ENCODE measurements around the gene PRTG. TPM values are rescaled to one million over a fixed set of nuclear protein-coding genes. Genes with fewer than 3 reads are reported as not detected.

Gene PRTG
- total and polyA plus RNA-seq, 2 of the 13 experiments (the other 11 are each of a cell fraction or from before 2014, with no cell fraction given) = 13.2 to 22.3 TPM

DNA sequence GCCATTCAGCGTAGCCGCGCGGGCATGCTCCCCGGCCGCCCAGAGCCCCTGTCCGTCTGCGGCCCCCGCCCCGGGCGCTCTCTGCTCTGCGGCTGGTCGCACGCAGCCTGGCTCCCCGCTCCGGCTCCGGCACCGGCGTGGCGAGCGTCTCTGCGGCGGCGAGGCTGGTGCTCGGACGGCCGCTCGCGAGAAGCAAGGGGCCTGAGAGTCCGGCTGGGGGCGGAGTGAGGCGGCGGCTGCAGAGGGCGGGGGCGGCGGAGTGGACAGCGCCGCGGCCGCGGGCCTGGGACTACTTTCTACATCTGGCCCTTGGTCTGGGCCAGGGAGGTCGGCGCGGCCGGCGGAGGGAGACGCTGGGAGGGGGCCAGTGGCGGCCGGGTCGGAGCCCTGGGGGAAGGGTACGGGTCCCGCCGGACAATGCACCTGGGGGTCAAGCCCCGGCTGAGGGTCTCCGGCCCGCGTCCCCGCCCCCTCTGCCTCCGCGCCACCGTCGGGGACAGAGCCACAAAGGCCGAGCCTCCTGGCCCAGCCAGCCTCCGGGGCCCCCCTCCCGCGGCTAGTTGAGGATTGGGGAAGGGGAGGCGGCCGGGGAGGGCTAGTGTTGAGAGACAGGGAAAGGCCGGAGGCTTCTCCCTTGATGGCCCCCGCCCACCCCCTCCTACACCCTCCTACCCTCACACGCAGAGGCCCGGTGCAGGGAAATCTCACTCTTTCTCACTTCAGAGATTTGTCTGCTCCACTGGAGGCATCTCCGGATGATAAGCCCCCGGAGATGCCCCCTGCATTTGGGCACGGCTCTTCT, at the start of gene PRTG (continued):
- TF ChIP-seq, protein P1, sequence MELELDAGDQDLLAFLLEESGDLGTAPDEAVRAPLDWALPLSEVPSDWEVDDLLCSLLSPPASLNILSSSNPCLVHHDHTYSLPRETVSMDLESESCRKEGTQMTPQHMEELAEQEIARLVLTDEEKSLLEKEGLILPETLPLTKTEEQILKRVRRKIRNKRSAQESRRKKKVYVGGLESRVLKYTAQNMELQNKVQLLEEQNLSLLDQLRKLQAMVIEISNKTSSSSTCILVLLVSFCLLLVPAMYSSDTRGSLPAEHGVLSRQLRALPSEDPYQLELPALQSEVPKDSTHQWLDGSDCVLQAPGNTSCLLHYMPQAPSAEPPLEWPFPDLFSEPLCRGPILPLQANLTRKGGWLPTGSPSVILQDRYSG (CRISPR knock-in tag; IDR thresholded peaks at IDR 0.05) = 0 out of 2 replicates have a peak, but pooled peaks have one; percentile 28
- 0 out of 2 replicates have a peak, but pooled peaks have one; percentile 28 for TF ChIP-seq ZNF33B (CRISPR knock-in tag; IDR thresholded peaks at IDR 0.05)
- TF ChIP-seq, protein P2, sequence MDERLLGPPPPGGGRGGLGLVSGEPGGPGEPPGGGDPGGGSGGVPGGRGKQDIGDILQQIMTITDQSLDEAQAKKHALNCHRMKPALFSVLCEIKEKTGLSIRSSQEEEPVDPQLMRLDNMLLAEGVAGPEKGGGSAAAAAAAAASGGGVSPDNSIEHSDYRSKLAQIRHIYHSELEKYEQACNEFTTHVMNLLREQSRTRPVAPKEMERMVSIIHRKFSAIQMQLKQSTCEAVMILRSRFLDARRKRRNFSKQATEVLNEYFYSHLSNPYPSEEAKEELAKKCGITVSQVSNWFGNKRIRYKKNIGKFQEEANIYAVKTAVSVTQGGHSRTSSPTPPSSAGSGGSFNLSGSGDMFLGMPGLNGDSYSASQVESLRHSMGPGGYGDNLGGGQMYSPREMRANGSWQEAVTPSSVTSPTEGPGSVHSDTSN (CRISPR knock-in tag; IDR thresholded peaks at IDR 0.05) = no peak
- no peak for TF ChIP-seq U2AF2 (IDR thresholded peaks at IDR 0.05; ENCODE audit: low read depth, low read length)
- TF ChIP-seq, protein P3, sequence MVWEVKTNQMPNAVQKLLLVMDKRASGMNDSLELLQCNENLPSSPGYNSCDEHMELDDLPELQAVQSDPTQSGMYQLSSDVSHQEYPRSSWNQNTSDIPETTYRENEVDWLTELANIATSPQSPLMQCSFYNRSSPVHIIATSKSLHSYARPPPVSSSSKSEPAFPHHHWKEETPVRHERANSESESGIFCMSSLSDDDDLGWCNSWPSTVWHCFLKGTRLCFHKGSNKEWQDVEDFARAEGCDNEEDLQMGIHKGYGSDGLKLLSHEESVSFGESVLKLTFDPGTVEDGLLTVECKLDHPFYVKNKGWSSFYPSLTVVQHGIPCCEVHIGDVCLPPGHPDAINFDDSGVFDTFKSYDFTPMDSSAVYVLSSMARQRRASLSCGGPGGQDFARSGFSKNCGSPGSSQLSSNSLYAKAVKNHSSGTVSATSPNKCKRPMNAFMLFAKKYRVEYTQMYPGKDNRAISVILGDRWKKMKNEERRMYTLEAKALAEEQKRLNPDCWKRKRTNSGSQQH (CRISPR knock-in tag; IDR thresholded peaks at IDR 0.05; ENCODE audit: low read depth) = no peak
- TF ChIP-seq SNAPC2 (CRISPR knock-in tag; IDR thresholded peaks at IDR 0.05) = peak; percentile 40
- TF ChIP-seq, protein P4, sequence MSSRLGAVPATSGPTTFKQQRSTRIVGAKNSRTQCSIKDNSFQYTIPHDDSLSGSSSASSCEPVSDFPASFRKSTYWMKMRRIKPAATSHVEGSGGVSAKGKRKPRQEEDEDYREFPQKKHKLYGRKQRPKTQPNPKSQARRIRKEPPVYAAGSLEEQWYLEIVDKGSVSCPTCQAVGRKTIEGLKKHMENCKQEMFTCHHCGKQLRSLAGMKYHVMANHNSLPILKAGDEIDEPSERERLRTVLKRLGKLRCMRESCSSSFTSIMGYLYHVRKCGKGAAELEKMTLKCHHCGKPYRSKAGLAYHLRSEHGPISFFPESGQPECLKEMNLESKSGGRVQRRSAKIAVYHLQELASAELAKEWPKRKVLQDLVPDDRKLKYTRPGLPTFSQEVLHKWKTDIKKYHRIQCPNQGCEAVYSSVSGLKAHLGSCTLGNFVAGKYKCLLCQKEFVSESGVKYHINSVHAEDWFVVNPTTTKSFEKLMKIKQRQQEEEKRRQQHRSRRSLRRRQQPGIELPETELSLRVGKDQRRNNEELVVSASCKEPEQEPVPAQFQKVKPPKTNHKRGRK (CRISPR knock-in tag; IDR thresholded peaks at IDR 0.05) = no peak
- TF ChIP-seq KDM5A (IDR thresholded peaks at IDR 0.05; ENCODE audit: borderline replicate concordance, low read length) = no peak
- no peak for TF ChIP-seq KLF13 (CRISPR knock-in tag; IDR thresholded peaks at IDR 0.05)
- TF ChIP-seq, protein P5, sequence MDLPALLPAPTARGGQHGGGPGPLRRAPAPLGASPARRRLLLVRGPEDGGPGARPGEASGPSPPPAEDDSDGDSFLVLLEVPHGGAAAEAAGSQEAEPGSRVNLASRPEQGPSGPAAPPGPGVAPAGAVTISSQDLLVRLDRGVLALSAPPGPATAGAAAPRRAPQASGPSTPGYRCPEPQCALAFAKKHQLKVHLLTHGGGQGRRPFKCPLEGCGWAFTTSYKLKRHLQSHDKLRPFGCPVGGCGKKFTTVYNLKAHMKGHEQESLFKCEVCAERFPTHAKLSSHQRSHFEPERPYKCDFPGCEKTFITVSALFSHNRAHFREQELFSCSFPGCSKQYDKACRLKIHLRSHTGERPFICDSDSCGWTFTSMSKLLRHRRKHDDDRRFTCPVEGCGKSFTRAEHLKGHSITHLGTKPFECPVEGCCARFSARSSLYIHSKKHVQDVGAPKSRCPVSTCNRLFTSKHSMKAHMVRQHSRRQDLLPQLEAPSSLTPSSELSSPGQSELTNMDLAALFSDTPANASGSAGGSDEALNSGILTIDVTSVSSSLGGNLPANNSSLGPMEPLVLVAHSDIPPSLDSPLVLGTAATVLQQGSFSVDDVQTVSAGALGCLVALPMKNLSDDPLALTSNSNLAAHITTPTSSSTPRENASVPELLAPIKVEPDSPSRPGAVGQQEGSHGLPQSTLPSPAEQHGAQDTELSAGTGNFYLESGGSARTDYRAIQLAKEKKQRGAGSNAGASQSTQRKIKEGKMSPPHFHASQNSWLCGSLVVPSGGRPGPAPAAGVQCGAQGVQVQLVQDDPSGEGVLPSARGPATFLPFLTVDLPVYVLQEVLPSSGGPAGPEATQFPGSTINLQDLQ (CRISPR knock-in tag; IDR thresholded peaks at IDR 0.05) = no peak
- no peak for TF ChIP-seq CENPX (CRISPR knock-in tag; IDR thresholded peaks at IDR 0.05)
- TF ChIP-seq GATAD1 (CRISPR knock-in tag; IDR thresholded peaks at IDR 0.05) = no peak; the same call in 1 of the 2 replicates
- TF ChIP-seq ERF (CRISPR knock-in tag; IDR thresholded peaks at IDR 0.05) = peak; percentile 73
- TF ChIP-seq ZSCAN20 (CRISPR knock-in tag; IDR thresholded peaks at IDR 0.05; ENCODE audit: borderline replicate concordance) = no peak; the same call in 1 of the 2 replicates
- no peak for TF ChIP-seq SMARCE1 (IDR thresholded peaks at IDR 0.05; ENCODE audit: borderline replicate concordance)
- TF ChIP-seq ASH2L (IDR thresholded peaks at IDR 0.05; ENCODE audit: insufficient read length, low read depth, low read length) = peak; percentile 41
- TF ChIP-seq KDM4B (CRISPR knock-in tag; IDR thresholded peaks at IDR 0.05) = no peak; the same call in 1 of the 2 replicates
- TF ChIP-seq AGO1 (IDR thresholded peaks at IDR 0.05; ENCODE audit: low read depth, low read length, poor library complexity, severe bottlenecking) = no peak
- no peak for TF ChIP-seq ZNF232 (CRISPR knock-in tag; IDR thresholded peaks at IDR 0.05; ENCODE audit: borderline replicate concordance)
- peak; percentile 81 for TF ChIP-seq KLF12 (CRISPR knock-in tag; IDR thresholded peaks at IDR 0.05; ENCODE audit: borderline replicate concordance)
- no peak for TF ChIP-seq ZNF256 (CRISPR knock-in tag; conservative IDR thresholded peaks at IDR 0.05)
- no peak for TF ChIP-seq ZFP82 (CRISPR knock-in tag; IDR thresholded peaks at IDR 0.05; ENCODE audit: borderline replicate concordance)

Measured in HepG2 (cell line).